ENCODE measurements around the gene SHC1. TPM values are rescaled to one million over a fixed set of nuclear protein-coding genes. Genes with fewer than 3 reads are reported as not detected.
A peak's percentile ranks its signal among the peaks of the same experiment; 100 is the strongest.

SHC1 gene
- total RNA-seq, 2 donors from 2014 or later, result 98.3 to 104 TPM

DNA sequence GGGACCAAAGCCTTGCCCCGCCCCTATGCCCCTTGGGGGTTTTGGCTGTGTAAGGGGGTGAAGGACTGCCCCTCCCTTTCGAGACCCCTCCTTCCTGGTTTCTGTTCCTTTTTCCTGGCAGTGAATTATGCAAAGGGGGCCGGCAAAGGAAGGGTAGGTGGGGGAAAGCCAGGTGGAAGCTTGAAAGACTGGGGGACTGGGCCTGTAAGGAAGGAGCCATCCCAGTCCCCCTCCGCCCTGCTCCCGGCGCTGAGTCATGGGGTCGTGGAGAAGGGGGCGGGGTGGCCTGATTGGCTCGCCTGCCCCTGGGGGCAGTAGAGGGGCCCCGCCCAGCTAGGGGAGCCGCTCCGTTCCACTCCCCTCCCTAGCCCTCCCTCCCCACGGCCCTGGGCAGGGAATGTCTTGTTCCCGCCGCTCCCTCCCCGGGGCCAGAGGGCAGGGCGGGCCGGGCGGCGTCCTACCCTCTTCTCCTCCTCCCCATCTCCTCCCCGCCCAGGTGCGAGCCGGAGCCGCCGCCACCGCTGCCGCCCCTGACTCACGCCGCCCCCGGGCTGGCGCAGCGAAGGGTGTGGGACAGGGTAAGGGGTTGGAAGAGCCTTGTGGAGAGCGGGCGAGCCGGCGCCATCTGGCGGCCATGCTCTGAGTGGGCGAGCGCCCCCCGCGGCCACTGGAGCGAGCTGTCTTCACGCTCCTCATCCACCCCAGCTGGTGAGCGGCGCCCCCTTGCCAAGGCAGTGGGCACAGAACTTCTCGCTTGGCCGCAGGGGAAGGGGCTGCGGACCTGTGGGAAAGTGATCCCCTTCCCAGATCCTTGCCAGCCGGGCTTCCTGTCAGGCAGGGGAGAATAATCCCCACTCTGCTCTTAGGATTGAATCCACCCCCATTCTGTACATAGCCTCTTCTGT is 46.7 kb upstream of the SHC1 start:
- Histone ChIP-seq H3K9me3 (no peaks in the 10 kb centered on the region), H3K4me1 (peaks cover 31% of the 10 kb centered on the region), H3K4me3 (peak overlapping the region; percentile 37), H3K9ac (ENCODE audit: low read depth in 2 of 2, low read length in 2 of 2) (peak overlapping the region; percentile 83 to 86), H3K36me3 (peaks cover 13% of the 10 kb centered on the region), H3K27ac (peak overlapping the region; percentile 80), H3K27me3 (no peaks in the 10 kb centered on the region)
- DNase-seq, result peak; percentile 96
- intact Hi-C loops (cut with DNase I), result no loop called here
- TF ChIP-seq, protein P1, sequence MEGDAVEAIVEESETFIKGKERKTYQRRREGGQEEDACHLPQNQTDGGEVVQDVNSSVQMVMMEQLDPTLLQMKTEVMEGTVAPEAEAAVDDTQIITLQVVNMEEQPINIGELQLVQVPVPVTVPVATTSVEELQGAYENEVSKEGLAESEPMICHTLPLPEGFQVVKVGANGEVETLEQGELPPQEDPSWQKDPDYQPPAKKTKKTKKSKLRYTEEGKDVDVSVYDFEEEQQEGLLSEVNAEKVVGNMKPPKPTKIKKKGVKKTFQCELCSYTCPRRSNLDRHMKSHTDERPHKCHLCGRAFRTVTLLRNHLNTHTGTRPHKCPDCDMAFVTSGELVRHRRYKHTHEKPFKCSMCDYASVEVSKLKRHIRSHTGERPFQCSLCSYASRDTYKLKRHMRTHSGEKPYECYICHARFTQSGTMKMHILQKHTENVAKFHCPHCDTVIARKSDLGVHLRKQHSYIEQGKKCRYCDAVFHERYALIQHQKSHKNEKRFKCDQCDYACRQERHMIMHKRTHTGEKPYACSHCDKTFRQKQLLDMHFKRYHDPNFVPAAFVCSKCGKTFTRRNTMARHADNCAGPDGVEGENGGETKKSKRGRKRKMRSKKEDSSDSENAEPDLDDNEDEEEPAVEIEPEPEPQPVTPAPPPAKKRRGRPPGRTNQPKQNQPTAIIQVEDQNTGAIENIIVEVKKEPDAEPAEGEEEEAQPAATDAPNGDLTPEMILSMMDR (IDR thresholded peaks at IDR 0.05), result peak; percentile 99

DNA sequence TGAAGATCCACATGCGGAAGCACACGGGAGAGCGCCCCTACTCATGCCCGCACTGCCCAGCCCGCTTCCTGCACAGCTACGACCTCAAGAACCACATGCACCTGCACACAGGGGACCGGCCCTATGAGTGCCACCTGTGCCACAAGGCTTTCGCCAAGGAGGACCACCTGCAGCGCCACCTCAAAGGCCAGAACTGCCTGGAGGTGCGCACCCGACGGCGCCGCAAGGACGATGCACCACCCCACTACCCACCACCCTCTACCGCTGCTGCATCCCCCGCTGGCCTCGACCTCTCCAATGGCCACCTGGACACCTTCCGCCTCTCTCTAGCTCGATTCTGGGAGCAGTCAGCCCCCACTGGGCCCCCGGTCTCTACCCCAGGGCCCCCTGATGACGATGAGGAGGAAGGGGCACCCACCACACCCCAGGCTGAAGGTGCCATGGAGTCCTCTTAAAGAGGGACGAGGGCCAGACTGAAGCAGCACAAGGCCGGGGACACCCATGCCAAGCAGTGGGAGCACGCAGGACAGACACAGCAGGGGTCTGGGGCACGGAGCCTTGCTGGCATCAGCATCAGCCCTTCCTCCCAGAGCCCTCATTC is 45.8 kb upstream of the SHC1 start:
- intact Hi-C loops (cut with DNase I), result no loop called here

GRCh38 chr1:155015527-155016230 is 45.1 kb upstream of the SHC1 start:
- Histone ChIP-seq H3K4me1 (peaks cover 45% of the 10 kb centered on the region), H3K36me3 (peaks cover 13% of the 10 kb centered on the region)
- DNase-seq, result no peak

More for the DNA sequence above, 45.8 kb upstream of the SHC1 start:
- no peaks in the 10 kb centered on the region for H3K27me3 ChIP-seq
- TF ChIP-seq, protein P1 (IDR thresholded peaks at IDR 0.05), result no peak
- peak overlapping the region in 1 of 2 donors; percentile 86 for H3K9ac ChIP-seq (ENCODE audit: low read depth in 2 of 2, low read length in 2 of 2)
- H3K4me3 ChIP-seq, result peak overlapping the region; percentile 37
- H3K9me3 ChIP-seq, result no peaks in the 10 kb centered on the region
- peaks cover 40% of the 10 kb centered on the region for H3K4me1 ChIP-seq
- H3K27ac ChIP-seq, result peak overlapping the region; percentile 80
- peaks cover 13% of the 10 kb centered on the region for H3K36me3 ChIP-seq
- peak; percentile 43 for DNase-seq

GRCh38 chr1:155014709-155015508 is 44.4 kb upstream of the SHC1 start:
- intact Hi-C loops (cut with DNase I), result no loop called here
- Histone ChIP-seq H3K36me3 (peaks cover 13% of the 10 kb centered on the region), H3K27me3 (no peaks in the 10 kb centered on the region), H3K4me3 (no peak overlapping the region), H3K27ac (no peak overlapping the region), H3K4me1 (peaks cover 51% of the 10 kb centered on the region), H3K9ac (ENCODE audit: low read depth in 2 of 2, low read length in 2 of 2) (peak overlapping the region in 1 of 2 donors; percentile 21), H3K9me3 (no peaks in the 10 kb centered on the region)
- no peak for DNase-seq
- TF ChIP-seq, protein P1 (IDR thresholded peaks at IDR 0.05), result no peak

More at GRCh38 chr1:155015527-155016230, 45.1 kb upstream of the SHC1 start:
- TF ChIP-seq, protein P1 (IDR thresholded peaks at IDR 0.05), result no peak
- H3K4me3 ChIP-seq, result no peak overlapping the region
- peak overlapping the region in 1 of 2 donors; percentile 86 for H3K9ac ChIP-seq (ENCODE audit: low read depth in 2 of 2, low read length in 2 of 2)
- intact Hi-C loops (cut with DNase I), result no loop called here
- H3K9me3 ChIP-seq, result no peaks in the 10 kb centered on the region
- no peaks in the 10 kb centered on the region for H3K27me3 ChIP-seq
- peak overlapping the region; percentile 80 for H3K27ac ChIP-seq

Data from colonic mucosa (tissue), 4 donors.